Panc1 (cell line): ENCODE data around the gene CAMKK2. TPM values are rescaled to one million over a fixed set of nuclear protein-coding genes. Genes with fewer than 3 reads are reported as not detected.
A peak's percentile ranks its signal among the peaks of the same experiment; 100 is the strongest.

Experiments used
- ATAC-seq: fragments of 200-7000 bp; cut with Tn5 transposase; 2 replicates; pipeline ENCODE4 v1.9.1; 2020; ENCODE audit warnings: mild to moderate bottlenecking, moderate library complexity
- BruUV-seq: library from RNA; stranded (reverse); fragments of 400-500 nt; replicated peaks from 2 replicates; lab custom pipeline; 2021; lab: Mats Ljungman, UMichigan
- CTCF ChIA-PET: fragments of 300-600 bp; sonication (Branson Sonifier 250); formaldehyde crosslinking; loops from one replicate; lab custom pipeline; 2022; ENCODE audit warnings: antibody characterized with exemption; lab: Charles Lee
- POLR2A ChIA-PET: fragments of 300-600 bp; sonication (Branson Sonifier 250); formaldehyde crosslinking; loops from one replicate; lab custom pipeline; 2022; ENCODE audit warnings: antibody characterized with exemption; lab: Charles Lee
- DNase-seq: peaks from one replicate; pipeline ENCODE4 v3.0.0-alpha.2; 2010; ENCODE audit warnings: low read depth, low spot score
- H3K27ac ChIP-seq: 2 replicates; pipeline ENCODE4 v1.5.1; 2011; ENCODE audit warnings: mild to moderate bottlenecking, low read length, inconsistent platforms
- H3K27me3 ChIP-seq: fragments of 200-500 bp; sonication (Bioruptor generic); 2 replicates; pipeline ENCODE4 v1.6.0; 2014; ENCODE audit warnings: low read length, inconsistent platforms; ENCODE audit not compliant: control insufficient read depth, insufficient read depth
- H3K36me3 ChIP-seq: fragments of 200-500 bp; sonication (Bioruptor generic); 2 replicates; pipeline ENCODE4 v1.5.1; 2014; ENCODE audit warnings: inconsistent platforms, mild to moderate bottlenecking, low read length, moderate library complexity; ENCODE audit not compliant: control insufficient read depth, insufficient read depth
- H3K4me1 ChIP-seq: 2 replicates; pipeline ENCODE4 v1.5.1; 2011; ENCODE audit warnings: inconsistent platforms, mild to moderate bottlenecking, low read length, moderate library complexity; ENCODE audit not compliant: control insufficient read depth, insufficient read depth
- H3K4me3 ChIP-seq, 2 experiments: 2 replicates each; pipeline ENCODE4 v1.5.1; 2011 to 2012; ENCODE audit warnings: low read depth in 2 of 2, low read length in 2 of 2, mild to moderate bottlenecking in 2 of 2, inconsistent platforms in 1 of 2, moderate library complexity in 1 of 2
- H3K9me3 ChIP-seq: fragments of 200-500 bp; sonication (Bioruptor generic); 2 replicates; pipeline ENCODE4 v1.5.1; 2014; ENCODE audit warnings: low read depth, mild to moderate bottlenecking, inconsistent platforms, low read length, moderate library complexity; ENCODE audit not compliant: control insufficient read depth, insufficient read depth
- CTCF ChIP-seq: fragments of 450-650 bp; IDR thresholded peaks from 2 replicates; pipeline ENCODE4 v1.5.1; 2017; ENCODE audit warnings: mild to moderate bottlenecking
- POLR2AphosphoS5 ChIP-seq: IDR thresholded peaks from 2 replicates; pipeline ENCODE4 v1.6.1; 2012; ENCODE audit warnings: mild to moderate bottlenecking, low read depth, low read length, moderate library complexity
- SIN3A ChIP-seq: IDR thresholded peaks from 2 replicates; pipeline ENCODE4 v1.6.1; 2012; ENCODE audit warnings: low read depth, mild to moderate bottlenecking, low read length, moderate library complexity, borderline replicate concordance; ENCODE audit not compliant: insufficient read depth
- TCF7L2 ChIP-seq: IDR thresholded peaks from 2 replicates; pipeline ENCODE4 v1.6.1; 2011; ENCODE audit warnings: mild to moderate bottlenecking, low read depth, low read length, inconsistent platforms
- in situ Hi-C: cut with HindIII; loops from 2 replicates; pipeline ENCODE4 v1.10.0; 2016; ENCODE audit warnings: low sequenced_read_pairs, low pct_unique_long_range_greater_than_20kb
- intact Hi-C: fragments of 100-400 bp; cut with micrococcal nuclease; formaldehyde crosslinking; loops from one replicate; pipeline ENCODE4 v1.10.0; 2022; ENCODE audit not compliant: unreplicated experiment
- total RNA-seq: library from RNA; stranded (reverse); gene quantifications from one replicate; pipeline ENCODE4 v1.2.1, GENCODE V29; 2021; ENCODE audit not compliant: unreplicated experiment
- TF ChIP-seq, protein P1 (sequence below), 2 experiments: IDR thresholded peaks; 2 replicates each; pipeline ENCODE4 v1.6.1; 2011 to 2012; ENCODE audit warnings: low read depth in 2 of 2, control low read depth in 1 of 2, low read length in 1 of 2, mild to moderate bottlenecking in 1 of 2, moderate library complexity in 1 of 2; ENCODE audit not compliant: insufficient read depth in 1 of 2

The CAMKK2 gene
- total RNA-seq, 1 experiment from 2014 or later, result 37.8 TPM

DNA sequence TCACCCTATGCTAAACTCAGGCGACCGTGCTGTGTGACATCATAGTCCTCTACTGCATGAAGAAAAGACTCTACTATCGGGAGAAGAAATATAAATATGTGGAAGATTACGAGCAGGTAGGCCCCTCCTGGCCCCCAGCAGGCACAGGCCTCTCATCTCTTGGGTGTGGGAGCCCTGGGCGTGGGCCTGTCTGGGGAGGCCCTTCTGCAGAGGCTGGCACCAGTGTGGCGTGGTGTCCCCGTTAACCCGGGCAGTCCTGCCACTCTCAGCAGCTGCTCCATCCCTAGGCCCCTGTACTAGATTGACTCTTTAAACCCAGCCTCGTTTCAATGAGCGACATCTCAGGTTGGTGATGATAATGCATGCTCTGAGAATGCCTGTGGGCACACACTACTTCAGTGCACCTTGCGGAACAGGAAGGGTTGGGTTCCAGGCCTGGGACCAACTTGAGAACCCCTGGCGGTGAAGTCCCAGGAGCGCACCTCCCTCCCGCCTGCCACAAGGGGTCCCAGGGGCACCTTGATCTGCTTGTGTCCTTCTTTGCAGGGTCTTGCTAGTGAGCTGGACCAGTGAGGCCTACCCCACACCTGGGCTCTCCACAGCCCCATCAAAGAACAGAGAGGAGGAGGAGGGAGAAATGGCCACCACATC lies 63.4 kb downstream of the CAMKK2 start:
- Histone ChIP-seq H3K27me3 (no peaks in the 10 kb centered on the region), H3K36me3 (no peaks in the 10 kb centered on the region), H3K4me1 (no peaks in the 10 kb centered on the region), H3K27ac (no peak overlapping the region), H3K4me3 (no peak overlapping the region), H3K9me3 (no peaks in the 10 kb centered on the region)
- ChIA-PET POLR2A (no interaction called here), CTCF (interaction anchor here (0.5 to 0.6 kb wide), 2 partner anchors 204 to 210 kb away, joined by 3 read pairs; no protein-coding TSS in a partner anchor)
- no TSS peak for BruUV-seq
- no peak for ATAC-seq
- TF ChIP-seq POLR2AphosphoS5, result no peak
- no peak for TF ChIP-seq TCF7L2
- TF ChIP-seq, protein P1, sequence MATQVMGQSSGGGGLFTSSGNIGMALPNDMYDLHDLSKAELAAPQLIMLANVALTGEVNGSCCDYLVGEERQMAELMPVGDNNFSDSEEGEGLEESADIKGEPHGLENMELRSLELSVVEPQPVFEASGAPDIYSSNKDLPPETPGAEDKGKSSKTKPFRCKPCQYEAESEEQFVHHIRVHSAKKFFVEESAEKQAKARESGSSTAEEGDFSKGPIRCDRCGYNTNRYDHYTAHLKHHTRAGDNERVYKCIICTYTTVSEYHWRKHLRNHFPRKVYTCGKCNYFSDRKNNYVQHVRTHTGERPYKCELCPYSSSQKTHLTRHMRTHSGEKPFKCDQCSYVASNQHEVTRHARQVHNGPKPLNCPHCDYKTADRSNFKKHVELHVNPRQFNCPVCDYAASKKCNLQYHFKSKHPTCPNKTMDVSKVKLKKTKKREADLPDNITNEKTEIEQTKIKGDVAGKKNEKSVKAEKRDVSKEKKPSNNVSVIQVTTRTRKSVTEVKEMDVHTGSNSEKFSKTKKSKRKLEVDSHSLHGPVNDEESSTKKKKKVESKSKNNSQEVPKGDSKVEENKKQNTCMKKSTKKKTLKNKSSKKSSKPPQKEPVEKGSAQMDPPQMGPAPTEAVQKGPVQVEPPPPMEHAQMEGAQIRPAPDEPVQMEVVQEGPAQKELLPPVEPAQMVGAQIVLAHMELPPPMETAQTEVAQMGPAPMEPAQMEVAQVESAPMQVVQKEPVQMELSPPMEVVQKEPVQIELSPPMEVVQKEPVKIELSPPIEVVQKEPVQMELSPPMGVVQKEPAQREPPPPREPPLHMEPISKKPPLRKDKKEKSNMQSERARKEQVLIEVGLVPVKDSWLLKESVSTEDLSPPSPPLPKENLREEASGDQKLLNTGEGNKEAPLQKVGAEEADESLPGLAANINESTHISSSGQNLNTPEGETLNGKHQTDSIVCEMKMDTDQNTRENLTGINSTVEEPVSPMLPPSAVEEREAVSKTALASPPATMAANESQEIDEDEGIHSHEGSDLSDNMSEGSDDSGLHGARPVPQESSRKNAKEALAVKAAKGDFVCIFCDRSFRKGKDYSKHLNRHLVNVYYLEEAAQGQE (IDR thresholded peaks at IDR 0.05; ENCODE audit: insufficient read depth in 1 of 2, low read depth in 2 of 2, low read length in 1 of 2), result no peak
- in situ Hi-C loops (no loop called here), intact Hi-C loops (no loop called here)
- no peak for DNase-seq

- DNase-seq (no peak), ATAC-seq (0 out of 2 replicates have a peak, but pooled peaks have one; percentile 8)
- ChIA-PET POLR2A (no interaction called here), CTCF (no interaction called here)
- TF ChIP-seq POLR2AphosphoS5, result peak; percentile 51; the same call in 1 of the 2 replicates
- TF ChIP-seq CTCF, result no peak
- Histone ChIP-seq H3K4me3 (no peak overlapping the region), H3K9me3 (no peaks in the 10 kb centered on the region), H3K27ac (no peak overlapping the region), H3K36me3 (no peaks in the 10 kb centered on the region), H3K4me1 (no peaks in the 10 kb centered on the region), H3K27me3 (no peaks in the 10 kb centered on the region)
- in situ Hi-C loops (no loop called here), intact Hi-C loops (no loop called here)
- no TSS peak for BruUV-seq
Measured at GRCh38 chr12:121232163-121232562, 64.3 kb downstream of the CAMKK2 start.

DNA sequence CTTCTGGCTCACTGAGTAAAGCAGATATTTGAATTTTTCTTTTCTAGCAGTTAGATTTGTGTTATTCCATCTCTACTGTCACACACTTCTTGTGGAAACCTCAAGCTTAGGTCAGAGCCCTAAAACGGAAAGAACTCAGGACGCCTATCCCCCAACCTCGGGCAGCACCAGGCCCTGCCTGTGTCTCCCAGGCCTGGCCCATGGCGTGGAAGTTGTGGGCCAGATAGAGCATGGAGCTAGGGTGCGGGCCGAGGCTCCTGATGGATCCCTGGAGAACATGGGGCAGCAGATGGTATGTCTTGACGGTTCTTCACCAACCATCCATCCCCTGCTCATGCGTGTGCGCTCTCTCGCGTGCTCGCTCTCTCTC lies 66.0 kb downstream of the CAMKK2 start:
- Histone ChIP-seq H3K36me3 (no peaks in the 10 kb centered on the region), H3K27ac (no peak overlapping the region), H3K4me1 (no peaks in the 10 kb centered on the region), H3K4me3 (no peak overlapping the region), H3K27me3 (no peaks in the 10 kb centered on the region), H3K9me3 (no peaks in the 10 kb centered on the region)
- in situ Hi-C loops, result no loop called here
- intact Hi-C loops, result loop anchor here (1.0 kb wide), 1 partner anchor 170 kb away; no protein-coding TSS in a partner anchor
- ChIA-PET CTCF (no interaction called here), POLR2A (no interaction called here)
- TF ChIP-seq POLR2AphosphoS5 (no peak), SIN3A (no peak), TCF7L2 (no peak), CTCF (0 out of 2 replicates have a peak, but pooled peaks have one; percentile 29)
- TF ChIP-seq, protein P1 (IDR thresholded peaks at IDR 0.05; ENCODE audit: insufficient read depth in 1 of 2, low read depth in 2 of 2, low read length in 1 of 2), result no peak
- ATAC-seq (peak; percentile 47), DNase-seq (no peak)
- no TSS peak for BruUV-seq
